Tongue (tissue), 2 donors: ENCODE measurements around the gene SKAP1. TPM values are rescaled to one million over a fixed set of nuclear protein-coding genes. Genes with fewer than 3 reads are reported as not detected.
"Not testable (repeated sequence)": the region's sequence is repeated elsewhere in the genome, so short reads cannot be mapped to it uniquely, and the experiment has no call there.

Experiments used
- DNase-seq: peaks from one replicate; pipeline ENCODE4 v3.0.0-alpha.2; 2015
- total RNA-seq: library from RNA; depleted of rRNA; stranded (reverse); fragments of >200 nt; gene quantifications from one replicate; pipeline ENCODE4 v1.2.3, GENCODE V29; 2014

Gene SKAP1
- total RNA-seq, 1 donor from 2014 or later = 0.41 TPM

DNA sequence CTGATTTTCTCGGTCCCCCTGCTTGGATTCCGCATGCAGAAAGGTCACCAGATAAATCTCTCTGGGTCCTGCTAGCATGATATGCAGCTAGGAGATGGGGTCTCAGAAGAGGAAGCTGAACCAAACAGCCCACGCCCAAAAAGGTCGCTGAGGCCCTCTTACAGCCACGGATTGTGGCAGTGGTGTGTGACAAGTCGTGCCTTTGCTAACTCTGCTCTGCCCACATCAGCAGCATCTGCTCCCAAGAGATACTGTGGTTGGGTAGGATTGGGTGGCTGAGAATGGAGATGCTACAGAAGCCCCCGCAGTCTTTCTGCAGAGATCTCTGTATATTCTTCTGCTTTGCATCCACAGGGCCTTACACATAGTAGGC, 15.2 kb upstream of the SKAP1 start:
- DNase-seq = no peak

DNA sequence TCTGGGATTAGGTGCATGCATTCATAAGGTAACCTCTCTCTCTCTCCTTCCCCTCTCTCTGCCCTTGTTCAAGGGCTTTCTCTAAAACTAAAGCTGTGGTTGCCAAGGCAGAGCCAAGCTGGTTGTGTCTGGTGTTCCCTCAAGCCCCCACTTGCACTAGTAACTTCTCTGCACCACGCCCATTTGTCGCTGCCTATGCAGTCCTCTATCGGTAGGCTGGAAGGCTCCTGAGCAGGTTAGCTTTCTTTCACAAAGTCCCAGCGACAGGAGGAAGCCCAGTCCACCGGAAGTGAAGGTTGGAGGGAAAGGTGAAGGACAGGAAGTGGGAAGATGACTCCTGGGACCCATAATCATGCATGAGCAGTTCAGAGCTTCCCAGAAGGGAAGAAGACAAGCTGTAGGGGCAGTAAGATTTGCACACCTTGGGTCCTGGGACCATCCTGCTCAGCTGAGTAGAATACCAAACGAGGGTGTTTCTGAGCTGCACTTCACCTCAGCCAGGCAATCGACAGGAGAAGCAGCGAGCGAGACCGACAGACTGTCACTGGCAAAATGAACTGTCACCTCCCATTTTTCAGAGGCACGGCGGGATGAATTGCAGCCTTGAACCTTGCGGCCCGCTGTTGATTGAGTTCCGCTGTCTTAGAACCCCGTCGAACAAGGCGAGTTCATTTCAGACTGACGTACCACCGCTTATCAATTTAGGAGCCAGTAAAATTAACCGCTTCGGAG, 14.7 kb upstream of the SKAP1 start:
- no peak for DNase-seq

DNA sequence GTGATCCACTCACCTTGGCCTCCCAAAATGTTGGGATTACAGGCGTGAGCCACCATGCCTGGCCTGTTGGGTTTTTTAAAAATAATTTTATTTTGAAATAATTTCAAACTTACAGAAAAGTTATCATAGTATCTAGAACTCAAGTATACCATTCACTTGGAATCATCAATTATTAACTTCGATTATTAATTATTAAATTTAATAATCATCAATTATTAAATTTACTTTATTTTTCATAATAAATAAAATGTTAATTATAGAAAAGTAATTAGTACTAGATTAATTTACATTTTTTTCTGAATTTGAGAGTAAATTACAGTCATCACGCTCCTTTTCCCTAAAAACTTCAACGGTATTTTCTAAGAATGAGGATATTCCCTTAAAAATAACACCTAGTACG, 13.7 kb upstream of the SKAP1 start:
- DNase-seq = no peak

DNA sequence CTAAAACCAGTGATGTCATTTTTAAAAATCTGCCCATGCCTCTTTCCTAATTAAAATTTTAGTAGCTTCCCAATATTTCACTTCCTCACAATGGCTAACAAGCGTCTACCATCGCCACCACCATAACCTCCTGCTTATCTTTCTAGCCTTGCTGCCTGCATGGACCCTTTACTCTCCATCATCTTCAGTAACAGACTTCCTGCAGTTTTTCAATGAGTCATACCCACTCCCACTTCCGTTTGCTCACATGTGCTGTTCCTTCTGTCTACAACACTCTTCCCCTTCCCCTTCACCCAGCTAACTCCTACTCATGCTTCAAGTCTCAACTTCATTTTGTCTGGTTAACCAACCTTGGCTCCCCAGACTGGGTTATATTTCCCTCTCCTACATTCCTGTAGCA, 12.8 kb upstream of the SKAP1 start:
- no peak for DNase-seq

DNA sequence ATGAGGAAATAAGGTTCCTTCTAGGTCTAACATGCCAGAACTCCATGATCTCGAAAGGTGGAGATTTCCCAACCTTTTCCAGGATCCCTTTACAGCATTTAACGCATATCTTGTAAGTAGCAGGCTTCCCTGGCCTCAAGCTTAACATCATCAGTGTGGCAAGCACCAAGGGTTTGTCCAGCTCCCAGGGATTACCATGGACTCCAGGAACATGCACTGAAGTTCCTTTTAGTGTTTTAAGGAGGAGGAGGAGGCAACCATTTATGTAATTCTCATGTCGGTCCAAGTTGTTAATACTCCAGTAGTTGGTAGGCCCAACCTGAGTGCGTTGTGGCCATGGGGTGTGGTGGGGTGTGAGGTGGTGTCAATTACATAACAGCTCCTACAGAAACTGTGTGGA, 11.8 kb upstream of the SKAP1 start:
- no peak for DNase-seq

DNA sequence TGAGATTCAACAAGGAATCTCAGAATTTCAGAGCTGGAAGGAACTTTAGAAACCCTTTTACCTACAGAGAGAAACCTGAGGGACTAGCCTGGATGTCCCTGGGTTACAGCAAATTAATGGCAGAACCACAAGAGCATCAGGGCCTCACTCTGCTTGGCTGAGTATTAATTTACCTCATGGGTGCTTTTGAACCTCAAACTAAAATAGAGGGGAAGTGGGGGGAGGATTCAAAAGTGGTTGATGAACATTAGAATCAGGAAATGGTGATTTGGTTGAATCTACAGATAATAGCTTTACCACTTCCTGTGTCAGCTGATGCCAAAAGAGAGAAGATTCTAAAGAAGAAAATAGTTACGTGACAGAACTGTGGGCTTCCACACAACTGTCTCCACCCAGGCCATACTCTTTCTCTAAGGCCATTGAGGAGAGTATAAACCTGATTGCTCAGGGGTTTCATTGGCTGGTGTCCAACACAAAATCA, 11.3 kb upstream of the SKAP1 start:
- no peak for DNase-seq

DNA sequence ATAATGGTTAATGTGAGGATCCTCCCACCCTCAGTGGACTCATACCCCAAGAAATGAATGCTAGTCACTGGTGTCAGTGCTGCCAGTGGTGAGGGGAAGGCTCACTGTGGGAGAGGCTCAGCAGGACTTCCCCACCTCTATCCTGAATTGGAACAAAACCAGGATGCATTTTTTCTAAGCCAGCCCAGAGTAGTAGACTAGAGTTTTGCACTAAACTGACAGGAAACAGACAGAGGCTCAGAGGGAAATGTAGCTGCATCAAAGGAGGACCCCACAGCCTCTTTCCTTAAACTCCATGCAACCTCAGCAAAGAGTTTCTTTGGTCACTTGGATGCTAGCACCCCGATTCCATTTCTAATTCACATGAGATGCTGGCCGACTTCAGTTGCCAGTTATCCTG, 10.7 kb upstream of the SKAP1 start:
- DNase-seq = no peak

DNA sequence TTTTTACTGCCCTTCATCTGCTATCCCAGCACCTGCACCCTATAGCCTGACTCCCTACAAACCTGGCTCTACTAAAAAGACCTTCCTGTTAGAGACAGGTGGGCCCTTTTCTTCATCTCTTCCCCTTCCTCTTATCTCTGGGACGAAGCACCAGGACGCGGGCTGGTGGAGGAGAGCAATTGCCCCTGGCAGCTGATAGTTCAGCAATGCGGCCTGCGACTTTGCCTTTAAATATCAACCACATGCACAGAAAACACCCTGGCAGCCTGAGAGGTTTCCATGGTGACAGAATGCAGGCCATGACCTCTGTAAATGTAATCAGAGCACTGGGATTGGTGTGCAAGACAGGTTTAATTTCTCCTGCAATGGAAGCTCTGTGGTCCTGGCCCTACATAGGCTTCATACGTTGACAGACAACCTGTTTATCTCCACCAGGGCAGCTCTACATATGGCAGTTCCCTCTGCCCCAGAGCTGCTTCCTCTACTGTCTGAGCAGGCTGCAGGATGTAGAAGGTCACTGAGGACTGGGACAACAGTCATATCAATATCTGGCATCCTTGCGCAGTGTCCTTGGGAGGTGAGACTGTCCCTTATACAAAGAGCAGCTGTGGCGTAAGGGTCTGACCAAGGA, 10.0 kb upstream of the SKAP1 start:
- DNase-seq = no peak

DNA sequence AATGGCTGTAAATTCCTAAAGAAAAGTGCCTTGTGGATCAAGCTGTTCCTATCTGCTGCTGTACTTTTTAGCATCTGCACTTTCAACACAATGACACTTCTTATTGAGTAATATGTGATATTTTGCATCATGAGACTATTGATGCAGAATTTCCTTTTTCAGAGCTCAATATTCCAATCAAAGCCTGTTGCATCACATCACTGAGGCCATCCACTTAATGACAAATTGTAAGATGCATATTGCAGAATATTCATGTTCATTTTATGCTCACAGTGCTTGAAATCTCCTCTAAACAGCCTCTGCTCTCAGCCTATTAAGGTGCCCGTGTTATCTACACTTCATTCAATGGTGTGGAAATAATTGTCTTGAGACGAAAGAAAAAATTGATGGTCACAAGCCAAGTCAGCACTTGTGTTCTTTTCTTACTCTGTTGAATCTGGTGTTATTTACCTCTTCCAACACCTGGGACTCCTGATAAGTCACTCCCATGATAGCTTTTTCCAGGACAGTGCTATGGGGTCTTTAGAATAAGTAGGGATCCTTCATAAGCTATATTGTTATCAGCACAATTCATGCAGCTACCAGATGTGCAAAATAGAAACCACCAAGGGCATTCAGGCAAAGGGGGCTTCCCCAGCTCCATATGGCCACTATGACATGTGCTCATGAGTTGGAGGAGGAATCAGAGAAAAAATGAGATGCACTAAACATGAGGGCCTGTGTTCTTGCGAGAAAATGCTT, 9.3 kb upstream of the SKAP1 start:
- no peak for DNase-seq

DNA sequence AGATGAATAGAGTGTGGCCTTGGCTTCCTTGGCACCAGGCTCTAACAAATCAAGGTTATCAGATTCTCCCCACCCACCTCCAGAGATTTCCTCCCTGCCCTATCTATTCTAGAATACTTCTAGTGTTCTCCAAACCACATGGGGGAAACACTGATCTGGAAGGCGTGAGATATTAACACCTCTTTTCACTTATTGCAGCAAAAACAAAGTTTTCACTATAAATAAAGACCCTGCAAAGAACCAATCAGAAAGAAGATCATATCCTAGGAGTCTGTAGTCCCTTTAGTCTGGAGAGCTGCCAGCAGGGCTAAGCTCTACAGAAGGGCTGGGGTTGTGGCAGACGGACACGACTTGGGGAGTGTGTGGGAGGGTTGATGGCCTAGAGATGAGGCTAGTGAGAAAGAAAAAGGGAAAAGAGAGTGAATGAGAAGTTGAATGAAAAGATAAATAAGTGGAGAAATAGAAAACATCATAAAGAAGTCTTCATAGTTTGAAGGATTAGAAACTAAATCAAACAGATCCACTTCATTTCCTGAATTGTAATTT, 8.6 kb upstream of the SKAP1 start:
- no peak for DNase-seq

DNA sequence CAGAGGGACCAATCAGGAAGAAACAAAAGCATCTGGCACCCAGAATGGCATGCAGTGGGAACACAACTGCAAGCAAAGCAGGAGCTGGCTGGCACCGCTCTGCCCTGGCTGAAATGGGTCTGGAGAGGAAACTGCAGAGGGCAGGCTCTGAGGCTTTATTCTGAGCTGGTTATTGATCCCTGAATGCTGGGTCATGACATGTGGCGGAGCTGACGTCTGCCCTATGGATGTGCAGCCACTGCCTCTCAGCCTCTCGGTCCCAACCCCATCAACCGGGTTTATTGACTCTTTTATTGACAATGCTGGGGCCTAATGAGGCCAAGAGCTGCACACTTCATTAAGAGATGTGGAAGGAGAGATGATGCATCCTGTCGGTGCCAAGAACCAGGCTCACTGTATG, 3.9 kb upstream of the SKAP1 start:
- DNase-seq = no peak

DNA sequence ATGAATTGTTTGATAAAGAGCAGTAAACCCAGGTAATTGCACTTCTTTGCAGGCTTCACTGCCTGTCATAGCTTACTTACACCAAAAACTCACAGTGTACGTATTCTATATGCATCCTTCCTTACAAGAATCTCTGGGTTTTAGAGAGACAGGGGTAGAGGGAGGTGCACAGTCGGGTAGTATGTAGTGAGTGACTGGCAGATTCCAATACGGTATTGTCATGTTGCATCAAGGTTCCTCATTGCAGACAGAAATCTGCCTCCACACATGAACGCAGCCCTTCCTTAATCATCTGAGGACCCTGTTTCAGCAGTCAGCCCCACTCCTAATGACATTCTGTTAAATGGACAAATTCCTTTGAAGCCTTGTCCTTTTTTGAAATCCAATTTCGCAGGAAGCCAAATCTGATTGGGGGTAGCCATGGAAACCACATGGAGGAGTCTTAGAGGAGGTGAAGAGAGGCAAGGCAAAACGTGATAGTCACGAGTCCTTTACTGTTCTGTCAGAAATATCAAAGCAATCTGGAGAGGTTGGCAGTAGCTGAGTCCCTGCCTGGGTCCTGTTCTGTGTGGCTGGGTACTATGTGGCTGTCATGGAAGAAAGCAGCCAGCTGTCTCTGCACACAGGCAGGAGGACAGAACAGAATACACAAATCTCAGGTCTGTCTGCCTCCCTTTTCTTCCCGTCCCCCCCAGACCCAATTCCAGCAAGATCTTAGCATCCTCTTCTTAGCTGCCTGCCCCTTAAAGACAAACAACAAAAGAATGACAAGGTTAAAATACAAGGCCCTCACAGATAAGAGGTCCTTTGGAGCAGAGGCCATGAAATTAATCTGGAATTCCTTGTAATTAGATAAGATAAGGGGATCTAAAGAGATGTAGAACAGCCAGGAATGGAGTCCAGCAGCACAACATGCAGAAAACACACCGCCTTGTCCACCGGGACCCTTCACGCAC, 3.1 kb upstream of the SKAP1 start:
- no peak for DNase-seq

DNA sequence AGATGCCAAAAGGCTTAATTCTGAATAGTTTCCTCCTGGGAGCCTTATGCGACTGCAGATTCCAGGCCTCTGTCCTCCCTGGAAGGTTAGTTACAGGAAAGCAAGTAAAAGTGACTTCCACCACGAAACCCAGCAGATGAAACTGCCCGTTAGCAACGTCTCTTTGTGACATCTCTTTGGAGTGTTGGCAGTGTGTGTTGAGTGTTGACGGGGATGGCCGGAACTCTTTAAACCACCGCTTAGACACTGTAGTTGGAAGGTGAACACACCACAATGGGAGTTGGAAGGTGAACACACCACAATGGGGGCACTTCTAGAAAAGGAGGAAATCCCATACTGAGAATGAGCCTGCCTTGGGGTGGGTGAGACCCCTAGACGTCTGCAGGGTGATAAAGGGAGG, 858 bp downstream of the SKAP1 start:
- DNase-seq = no peak

DNA sequence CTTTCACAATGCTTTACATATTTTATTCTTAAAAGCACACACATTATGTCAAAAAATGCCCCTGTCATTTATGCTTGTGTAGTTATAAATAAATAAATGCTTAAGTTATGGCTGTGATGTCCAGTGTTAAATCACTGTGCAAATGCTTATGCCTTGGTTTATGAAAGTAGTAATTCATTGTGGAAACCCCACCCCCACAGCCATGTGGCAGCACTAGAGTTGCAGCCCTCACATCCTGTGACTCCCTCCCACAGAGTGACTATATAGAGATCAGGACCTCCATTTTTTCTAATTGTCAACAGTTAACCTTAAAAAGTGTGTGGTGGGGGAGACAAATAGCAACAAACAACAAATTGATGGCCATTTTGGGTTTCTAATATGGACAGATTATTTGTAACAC, 2.4 kb downstream of the SKAP1 start:
- no peak for DNase-seq

DNA sequence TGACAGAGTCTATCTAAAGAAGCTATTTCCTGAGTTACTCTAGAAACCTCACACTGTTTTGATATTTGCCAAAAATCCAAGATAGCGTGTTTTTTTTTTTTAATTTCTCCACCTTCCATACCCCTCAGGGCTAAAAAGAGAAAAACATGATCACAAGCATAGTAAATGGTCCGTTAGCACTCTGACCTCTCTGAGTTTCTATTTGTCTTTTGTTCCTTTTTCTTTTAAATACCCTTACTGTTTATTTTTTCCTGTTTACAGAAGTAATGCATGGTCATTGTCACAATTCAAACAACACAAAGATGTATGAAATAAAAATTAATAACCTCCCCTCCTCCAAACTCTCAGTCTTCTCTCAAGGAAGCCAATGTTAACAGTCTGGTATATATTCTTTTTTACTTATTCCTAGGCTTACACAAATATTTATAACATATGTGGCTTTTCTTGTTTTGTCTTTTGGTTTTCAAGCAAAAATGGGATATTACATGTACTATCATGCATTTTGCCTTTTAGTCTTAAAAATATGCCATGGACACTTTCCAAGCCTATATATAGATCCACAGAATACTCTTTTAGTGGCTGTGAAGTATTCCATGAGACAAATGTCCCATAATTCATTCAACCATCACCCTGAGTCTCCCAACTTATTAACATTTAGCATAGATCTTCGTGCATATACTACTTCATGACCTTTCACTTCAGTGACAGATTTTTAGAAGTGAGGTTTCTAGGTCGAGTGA, 3.1 kb downstream of the SKAP1 start:
- no peak for DNase-seq

DNA sequence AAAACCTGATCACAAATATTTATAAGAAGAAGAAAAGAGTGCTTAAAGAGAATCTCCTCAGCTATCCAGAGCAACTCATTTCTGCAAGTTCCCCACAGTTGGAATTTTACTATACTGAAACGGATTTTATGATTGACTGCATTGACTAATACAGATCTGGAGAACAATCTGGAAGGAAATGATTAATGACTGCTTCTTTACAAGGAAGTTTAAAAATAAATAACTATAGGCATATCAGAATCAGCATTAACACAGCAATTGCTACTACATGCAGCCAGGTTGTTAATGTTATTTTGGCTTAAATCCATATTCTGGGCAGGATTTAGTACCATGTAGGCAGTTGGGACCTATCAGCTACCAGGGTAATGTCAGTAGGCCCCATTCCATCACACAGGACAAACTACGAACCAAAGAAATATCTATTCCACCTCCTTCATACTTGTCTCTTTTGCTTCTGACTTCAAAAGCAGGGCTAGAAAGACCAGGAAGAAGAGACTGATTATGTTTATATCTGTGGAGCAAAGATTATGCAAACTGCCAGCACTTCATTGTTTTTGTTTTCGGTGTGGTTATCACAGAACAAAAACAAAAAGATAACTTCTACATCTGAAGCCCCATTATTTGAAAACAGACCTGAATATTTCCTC, 3.9 kb downstream of the SKAP1 start:
- no peak for DNase-seq

DNA sequence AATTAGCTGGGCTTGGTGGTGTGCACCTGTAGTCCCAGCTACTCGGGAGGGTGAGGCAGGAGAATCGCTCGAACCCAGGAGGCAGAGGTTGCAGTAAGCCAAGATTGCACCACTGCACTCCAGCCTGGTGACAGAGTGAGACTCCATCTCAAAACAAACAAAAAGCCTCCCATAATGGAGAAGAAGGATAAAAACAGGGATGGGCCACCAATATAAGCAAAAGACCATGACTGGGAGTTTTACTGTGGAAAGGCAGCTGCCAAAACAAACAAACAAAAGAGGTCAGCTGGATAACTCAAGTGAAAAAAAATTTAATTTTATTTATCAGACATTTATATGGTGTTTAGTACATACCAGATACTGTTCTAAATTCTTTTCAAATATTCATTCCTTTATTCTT, 8.0 kb downstream of the SKAP1 start:
- DNase-seq = not testable (repeated sequence)

DNA sequence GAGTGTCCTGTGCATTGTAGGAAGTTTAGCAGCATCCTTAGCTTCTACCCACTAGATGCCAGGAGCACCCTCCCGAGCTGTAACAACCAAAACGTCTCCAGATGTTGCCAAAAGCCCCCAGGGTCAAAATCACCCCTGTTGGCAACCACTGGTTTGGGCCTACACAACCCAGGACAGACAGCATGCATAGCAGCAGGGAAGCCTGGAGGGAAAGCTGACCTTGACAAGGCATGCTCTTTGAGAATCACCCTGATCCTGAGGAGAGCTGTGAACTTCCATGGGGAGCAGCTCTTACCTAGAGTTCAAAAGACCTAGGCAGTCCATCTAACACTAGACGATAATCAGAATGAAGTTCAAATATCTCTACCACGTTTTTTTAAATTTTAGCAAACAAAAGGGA, 9.2 kb downstream of the SKAP1 start:
- no peak for DNase-seq

DNA sequence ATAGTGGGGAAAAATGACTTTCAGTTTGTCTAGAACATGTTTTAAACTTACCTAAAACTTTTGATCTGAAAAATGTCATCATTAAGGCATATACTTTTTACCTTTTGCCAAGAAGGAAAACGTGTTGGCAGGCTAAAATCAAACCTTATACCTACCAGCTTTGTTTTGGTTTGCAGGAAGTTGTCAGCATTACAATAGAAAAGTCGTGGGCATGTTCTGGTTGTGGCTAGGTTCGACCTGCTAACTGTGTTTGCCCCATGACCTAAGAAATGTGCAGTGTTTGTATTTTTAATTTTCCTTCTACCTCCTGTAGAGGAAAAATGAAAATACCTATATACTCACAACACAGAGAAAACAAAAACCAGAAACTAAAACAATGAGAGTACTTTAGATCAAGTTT, 13.0 kb downstream of the SKAP1 start:
- DNase-seq = no peak

DNA sequence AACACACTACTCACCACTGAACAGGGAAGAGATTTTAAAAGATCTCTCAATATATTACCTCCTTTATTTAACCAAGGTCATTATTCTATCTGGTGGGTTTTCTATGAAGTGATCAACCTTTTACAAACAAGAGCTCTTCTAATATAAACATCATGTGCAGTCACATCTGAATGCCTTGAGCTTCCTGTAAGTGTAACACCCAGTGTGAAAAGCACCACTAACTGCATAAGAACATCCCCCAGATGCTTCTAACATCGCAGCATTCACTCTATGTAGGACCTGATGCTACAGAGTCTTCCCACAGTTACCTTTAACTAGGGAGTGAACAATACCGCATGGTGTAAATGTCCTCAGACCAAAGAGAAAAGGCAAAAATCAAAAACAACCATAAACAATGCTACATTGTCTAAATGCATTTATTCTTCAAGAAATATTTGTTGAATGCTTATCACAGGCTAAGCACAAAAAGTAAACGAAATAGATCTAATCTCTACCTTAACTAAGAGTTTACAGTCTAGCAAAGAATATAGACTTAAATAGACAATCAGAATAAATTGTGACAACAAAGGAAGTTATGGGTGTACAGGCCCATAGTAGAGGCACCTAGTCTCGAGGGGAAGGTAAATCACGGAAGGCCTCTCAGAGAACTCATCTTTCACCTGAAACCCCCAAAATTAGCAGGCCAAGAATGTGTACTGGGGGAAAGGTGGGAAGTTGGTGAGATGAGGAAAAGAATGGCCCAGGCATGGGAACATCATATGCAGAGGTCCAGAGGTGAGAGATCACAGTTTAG, 16.2 kb downstream of the SKAP1 start:
- DNase-seq = no peak
